GM18870 (cell line): ENCODE measurements around the gene PRKRIP1.
"Not testable (repeated sequence)": the region's sequence is repeated elsewhere in the genome, so short reads cannot be mapped to it uniquely, and the experiment has no call there.

Source experiments
- ATAC-seq: cut with Tn5 transposase; IDR thresholded peaks from one replicate; pipeline ENCODE4 v1.9.1; 2021; ENCODE audit warnings: moderate library complexity; ENCODE audit not compliant: unreplicated experiment

The PRKRIP1 gene

GRCh38 chr7:102395873-102396709 is at the start of gene PRKRIP1:
Gene PRKRIP1, plus strand, starts transcription at chr7:102396363. Its CDS starts 49 bp downstream, at chr7:102396412.
- peak; percentile 97 for ATAC-seq

GRCh38 chr7:102346983-102347382 is 49.2 kb upstream of the PRKRIP1 start:
- ATAC-seq: not testable (repeated sequence)

GRCh38 chr7:102356344-102356743 is 39.8 kb upstream of the PRKRIP1 start, which contains the start of gene SPDYE6:
Gene SPDYE6, minus strand, starts transcription at chr7:102356444. Its CDS starts 421 bp downstream, at chr7:102356023.
- not testable (repeated sequence) for ATAC-seq

GRCh38 chr7:102363549-102364393 is 32.4 kb upstream of the PRKRIP1 start:
- peak; percentile 99 for ATAC-seq

GRCh38 chr7:102364394-102364886 is 31.7 kb upstream of the PRKRIP1 start:
- not testable (repeated sequence) for ATAC-seq

GRCh38 chr7:102365390-102365789 is 30.8 kb upstream of the PRKRIP1 start:
- not testable (repeated sequence) for ATAC-seq

GRCh38 chr7:102370038-102370437 is 26.1 kb upstream of the PRKRIP1 start:
- not testable (repeated sequence) for ATAC-seq

GRCh38 chr7:102372796-102373195 is 23.4 kb upstream of the PRKRIP1 start:
- not testable (repeated sequence) for ATAC-seq

GRCh38 chr7:102376964-102377466 is 19.1 kb upstream of the PRKRIP1 start:
- no peak for ATAC-seq

GRCh38 chr7:102380837-102381236 is 15.3 kb upstream of the PRKRIP1 start:
- not testable (repeated sequence) for ATAC-seq

- not testable (repeated sequence) for ATAC-seq
Observed at GRCh38 chr7:102381696-102382425, 14.3 kb upstream of the PRKRIP1 start.

GRCh38 chr7:102387064-102387463 is 9.1 kb upstream of the PRKRIP1 start:
- no peak for ATAC-seq

GRCh38 chr7:102389810-102390209 is 6.4 kb upstream of the PRKRIP1 start:
- ATAC-seq: no peak

- no peak for ATAC-seq
Observed at GRCh38 chr7:102390697-102391484, 5.3 kb upstream of the PRKRIP1 start.

GRCh38 chr7:102392330-102392729 is 3.8 kb upstream of the PRKRIP1 start:
- ATAC-seq: no peak

- ATAC-seq: no peak
Observed at GRCh38 chr7:102393467-102393866, 2.7 kb upstream of the PRKRIP1 start.

GRCh38 chr7:102395592-102395872 is 631 bp upstream of the PRKRIP1 start:
- ATAC-seq: no peak

GRCh38 chr7:102396710-102397019 is 502 bp downstream of the PRKRIP1 start:
- no peak for ATAC-seq

GRCh38 chr7:102398543-102398942 is 2.4 kb downstream of the PRKRIP1 start:
- ATAC-seq: no peak

- no peak for ATAC-seq
Observed at GRCh38 chr7:102400360-102400759, 4.2 kb downstream of the PRKRIP1 start.
